Loucy (cell line): ENCODE measurements around the gene VWA8.

ENCODE experiments used
- H2AFZ ChIP-seq: fragments of 200-600 bp; sonication (generic); 2 replicates; pipeline ENCODE4 v1.6.0; 2016; ENCODE audit warnings: antibody characterized with exemption, mild to moderate bottlenecking, low read length, moderate library complexity
- H3F3A ChIP-seq: fragments of 200-600 bp; 2 replicates; pipeline ENCODE4 v1.6.0; 2016; ENCODE audit warnings: antibody characterized with exemption, low read depth, mild to moderate bottlenecking
- H3K27me3 ChIP-seq: fragments of 200-600 bp; sonication (generic); 2 replicates; pipeline ENCODE4 v1.6.1; 2014; ENCODE audit warnings: low read length, mild to moderate bottlenecking; ENCODE audit not compliant: insufficient read depth, poor library complexity, severe bottlenecking
- H3K36me3 ChIP-seq: fragments of 200-600 bp; sonication (generic); 2 replicates; pipeline ENCODE4 v1.6.1; 2016; ENCODE audit warnings: low read length; ENCODE audit not compliant: insufficient read depth
- H3K4me1 ChIP-seq: fragments of 200-600 bp; sonication (generic); 2 replicates; pipeline ENCODE4 v1.5.1; 2014; ENCODE audit warnings: low read length, mild to moderate bottlenecking; ENCODE audit not compliant: insufficient read depth, poor library complexity, severe bottlenecking
- H3K4me2 ChIP-seq: fragments of 200-600 bp; sonication (generic); 2 replicates; pipeline ENCODE4 v1.6.0; 2014; ENCODE audit warnings: antibody characterized with exemption, low read length, low read depth, mild to moderate bottlenecking; ENCODE audit not compliant: poor library complexity, severe bottlenecking
- H3K4me3 ChIP-seq: fragments of 200-600 bp; sonication (generic); 2 replicates; pipeline ENCODE4 v1.5.1; 2014; ENCODE audit warnings: low read length, mild to moderate bottlenecking, mixed read lengths; ENCODE audit not compliant: poor library complexity, severe bottlenecking
- H3K79me2 ChIP-seq: fragments of 200-600 bp; sonication (generic); 2 replicates; pipeline ENCODE4 v1.6.1; 2014; ENCODE audit warnings: low read length; ENCODE audit not compliant: insufficient read depth
- H3K9ac ChIP-seq: fragments of 200-600 bp; sonication (generic); 2 replicates; pipeline ENCODE4 v1.6.0; 2014; ENCODE audit warnings: mild to moderate bottlenecking, low read depth, low read length, moderate library complexity; ENCODE audit not compliant: poor library complexity, severe bottlenecking
- H3K9me2 ChIP-seq: fragments of 200-600 bp; sonication (generic); replicated peaks from 2 replicates; pipeline ENCODE4 v1.6.1; 2016; ENCODE audit warnings: low read depth, low read length, mixed read lengths
- H3K9me3 ChIP-seq: fragments of 200-600 bp; sonication (generic); 2 replicates; pipeline ENCODE4 v1.6.1; 2014; ENCODE audit warnings: mild to moderate bottlenecking, antibody characterized with exemption, low read length, low read depth; ENCODE audit not compliant: insufficient read depth
- H4K20me1 ChIP-seq: fragments of 200-600 bp; sonication (generic); 2 replicates; pipeline ENCODE4 v1.6.0; 2014; ENCODE audit warnings: antibody characterized with exemption, low read length, mild to moderate bottlenecking; ENCODE audit not compliant: insufficient read depth, poor library complexity, severe bottlenecking
- EZH2phosphoT487 ChIP-seq: fragments of 200-600 bp; IDR thresholded peaks from 2 replicates; pipeline ENCODE4 v1.6.1; 2018; ENCODE audit warnings: antibody characterized with exemption, mild to moderate bottlenecking, moderate library complexity, borderline replicate concordance
- TF ChIP-seq, protein P1 (sequence below): fragments of 200-600 bp; sonication (generic); conservative IDR thresholded peaks from 2 replicates; pipeline ENCODE4 v1.5.1; 2014; ENCODE audit warnings: mild to moderate bottlenecking, antibody characterized with exemption, low read length

Gene VWA8

DNA sequence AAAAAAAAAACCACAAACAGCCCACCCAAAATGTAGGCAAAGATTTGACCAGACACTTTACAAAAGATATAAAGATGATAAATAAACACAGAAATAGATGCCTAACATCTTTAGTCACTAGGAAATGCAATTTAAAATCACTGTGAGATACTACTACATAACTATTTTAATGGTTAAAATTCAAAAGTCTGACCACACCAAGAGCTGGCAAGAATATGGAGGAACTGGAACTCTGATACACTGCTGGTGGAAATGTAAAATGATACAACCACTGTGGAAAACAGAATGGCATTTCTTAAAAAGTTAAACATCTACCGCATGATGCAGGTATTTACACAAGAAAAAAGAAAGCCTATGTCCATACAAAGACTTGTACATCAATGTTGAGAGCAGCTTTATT is 26.8 kb downstream of the VWA8 start:
- no peak overlapping the region for H3K4me3 ChIP-seq
- no peaks in the 10 kb centered on the region for H3K9me3 ChIP-seq
- no peaks in the 10 kb centered on the region for H3K9me2 ChIP-seq
- no peak overlapping the region for H3K9ac ChIP-seq
- H2AFZ ChIP-seq, result no peak overlapping the region
- no peak overlapping the region for H3K4me2 ChIP-seq
- H4K20me1 ChIP-seq, result no peaks in the 10 kb centered on the region
- H3K4me1 ChIP-seq, result no peaks in the 10 kb centered on the region
- peaks cover 17% of the 10 kb centered on the region; the same call in 1 of the 2 replicates for H3K79me2 ChIP-seq
- no peaks in the 10 kb centered on the region for H3F3A ChIP-seq
- TF ChIP-seq EZH2phosphoT487, result no peak
- TF ChIP-seq, protein P1, sequence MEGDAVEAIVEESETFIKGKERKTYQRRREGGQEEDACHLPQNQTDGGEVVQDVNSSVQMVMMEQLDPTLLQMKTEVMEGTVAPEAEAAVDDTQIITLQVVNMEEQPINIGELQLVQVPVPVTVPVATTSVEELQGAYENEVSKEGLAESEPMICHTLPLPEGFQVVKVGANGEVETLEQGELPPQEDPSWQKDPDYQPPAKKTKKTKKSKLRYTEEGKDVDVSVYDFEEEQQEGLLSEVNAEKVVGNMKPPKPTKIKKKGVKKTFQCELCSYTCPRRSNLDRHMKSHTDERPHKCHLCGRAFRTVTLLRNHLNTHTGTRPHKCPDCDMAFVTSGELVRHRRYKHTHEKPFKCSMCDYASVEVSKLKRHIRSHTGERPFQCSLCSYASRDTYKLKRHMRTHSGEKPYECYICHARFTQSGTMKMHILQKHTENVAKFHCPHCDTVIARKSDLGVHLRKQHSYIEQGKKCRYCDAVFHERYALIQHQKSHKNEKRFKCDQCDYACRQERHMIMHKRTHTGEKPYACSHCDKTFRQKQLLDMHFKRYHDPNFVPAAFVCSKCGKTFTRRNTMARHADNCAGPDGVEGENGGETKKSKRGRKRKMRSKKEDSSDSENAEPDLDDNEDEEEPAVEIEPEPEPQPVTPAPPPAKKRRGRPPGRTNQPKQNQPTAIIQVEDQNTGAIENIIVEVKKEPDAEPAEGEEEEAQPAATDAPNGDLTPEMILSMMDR, result no peak
- H3K27me3 ChIP-seq, result no peaks in the 10 kb centered on the region
- 0 out of 2 replicates have a peak, but pooled peaks cover 4% of the 10 kb centered on the region for H3K36me3 ChIP-seq

DNA sequence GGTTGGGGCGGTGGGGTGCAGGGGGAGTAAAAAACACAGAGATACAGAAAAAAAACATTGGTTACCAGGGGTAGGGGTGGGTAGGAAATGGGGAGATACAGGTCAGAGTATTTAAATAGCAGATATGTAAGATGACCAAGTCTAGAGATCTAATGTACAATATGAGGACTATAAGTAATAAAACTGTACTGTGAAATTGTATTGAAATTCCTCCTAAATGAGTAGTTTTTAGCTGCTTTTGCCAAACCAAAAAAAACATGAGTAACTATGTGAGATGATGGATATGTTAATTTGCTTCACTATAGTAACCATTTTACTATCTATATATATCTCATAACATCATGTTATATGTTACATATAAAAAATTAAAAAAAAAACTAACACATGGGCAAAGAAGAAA is 29.6 kb downstream of the VWA8 start:
- H3K4me3 ChIP-seq, result no peak overlapping the region
- no peak overlapping the region for H2AFZ ChIP-seq
- 0 out of 2 replicates have a peak, but pooled peaks cover 4% of the 10 kb centered on the region for H3K36me3 ChIP-seq
- H3K9me2 ChIP-seq, result no peaks in the 10 kb centered on the region
- no peaks in the 10 kb centered on the region for H3K27me3 ChIP-seq
- TF ChIP-seq, protein P1, result no peak
- no peak for TF ChIP-seq EZH2phosphoT487
- H4K20me1 ChIP-seq, result no peaks in the 10 kb centered on the region
- H3K9ac ChIP-seq, result no peak overlapping the region
- no peak overlapping the region for H3K4me2 ChIP-seq
- H3F3A ChIP-seq, result no peaks in the 10 kb centered on the region
- peaks cover 10% of the 10 kb centered on the region; the same call in 1 of the 2 replicates for H3K79me2 ChIP-seq
- H3K9me3 ChIP-seq, result no peaks in the 10 kb centered on the region
- H3K4me1 ChIP-seq, result peaks cover 13% of the 10 kb centered on the region

- Histone ChIP-seq H3K9me3 (no peaks in the 10 kb centered on the region), H3K4me2 (no peak overlapping the region), H3K9ac (no peak overlapping the region), H4K20me1 (no peaks in the 10 kb centered on the region), H3K27me3 (no peaks in the 10 kb centered on the region), H3K4me1 (peaks cover 13% of the 10 kb centered on the region), H3K36me3 (0 out of 2 replicates have a peak, but pooled peaks cover 8% of the 10 kb centered on the region), H2AFZ (no peak overlapping the region), H3K4me3 (no peak overlapping the region), H3K9me2 (no peaks in the 10 kb centered on the region), H3F3A (no peaks in the 10 kb centered on the region), H3K79me2 (peaks cover 11% of the 10 kb centered on the region; the same call in 1 of the 2 replicates)
- no peak for TF ChIP-seq EZH2phosphoT487
- TF ChIP-seq, protein P1, result no peak
These were observed 30.8 kb downstream of the VWA8 start for GRCh38 chr13:41930154-41930553.
